Smooth muscle cell (in vitro differentiated cells): ENCODE results near the gene NCKAP5. TPM values are rescaled to one million over a fixed set of nuclear protein-coding genes. Genes with fewer than 3 reads are reported as not detected.

ENCODE experiments used
- DNase-seq: peaks from one replicate; lab custom pipeline; 2025; ENCODE audit not compliant: unreplicated experiment; lab: John Stamatoyannopoulos, UW
- H2AFZ ChIP-seq: fragments of 200-600 bp; sonication (generic); 2 replicates; pipeline ENCODE4 v1.6.0; 2016; ENCODE audit warnings: antibody characterized with exemption, low read depth, mild to moderate bottlenecking
- H3F3A ChIP-seq: fragments of 200-600 bp; sonication (generic); 2 replicates; pipeline ENCODE4 v1.6.0; 2017; ENCODE audit warnings: antibody characterized with exemption, low read depth
- H3K27ac ChIP-seq: fragments of 200-600 bp; sonication (generic); 2 replicates; pipeline ENCODE4 v1.5.1; 2016; ENCODE audit warnings: low read depth, mild to moderate bottlenecking
- H3K27me3 ChIP-seq: fragments of 200-600 bp; sonication (generic); 2 replicates; pipeline ENCODE4 v1.6.1; 2016; ENCODE audit warnings: low read depth, mild to moderate bottlenecking
- H3K36me3 ChIP-seq: fragments of 200-600 bp; sonication (generic); 2 replicates; pipeline ENCODE4 v1.5.1; 2016; ENCODE audit warnings: low read depth
- H3K4me1 ChIP-seq: fragments of 200-600 bp; sonication (generic); 2 replicates; pipeline ENCODE4 v1.5.1; 2016; ENCODE audit warnings: low read depth
- H3K4me2 ChIP-seq: fragments of 200-600 bp; sonication (generic); 2 replicates; pipeline ENCODE4 v1.6.0; 2016; ENCODE audit warnings: mild to moderate bottlenecking
- H3K4me3 ChIP-seq: fragments of 200-600 bp; sonication (generic); 2 replicates; pipeline ENCODE4 v1.5.1; 2016; ENCODE audit warnings: mild to moderate bottlenecking
- H3K79me2 ChIP-seq: fragments of 200-600 bp; sonication (generic); 2 replicates; pipeline ENCODE4 v1.6.0; 2016; ENCODE audit warnings: low read depth, mild to moderate bottlenecking
- H3K9ac ChIP-seq: fragments of 200-600 bp; sonication (generic); 2 replicates; pipeline ENCODE4 v1.6.0; 2016; ENCODE audit warnings: low read depth
- H3K9me3 ChIP-seq: fragments of 200-600 bp; sonication (generic); replicated peaks from 2 replicates; pipeline ENCODE4 v1.5.1; 2016; ENCODE audit warnings: low read depth
- H4K20me1 ChIP-seq: fragments of 200-600 bp; sonication (generic); 2 replicates; pipeline ENCODE4 v1.6.0; 2016; ENCODE audit warnings: low read depth
- CTCF ChIP-seq: fragments of 200-600 bp; sonication (generic); IDR thresholded peaks from 2 replicates; pipeline ENCODE4 v1.5.1; 2017; ENCODE audit warnings: borderline replicate concordance, mild to moderate bottlenecking, antibody characterized with exemption; ENCODE audit not compliant: insufficient read depth, poor library complexity, severe bottlenecking
- WGBS: methylation state at CpG from one replicate; pipeline ENCODE4 v1.1.7; 2016; ENCODE audit warnings: low lambda C conversion rate; 5-methylcytosine and 5-hydroxymethylcytosine counted together
- polyA plus RNA-seq: library from polyadenylated mRNA; unstranded; fragments of >200 nt; fragmentation: Nextera tagmentation; extraction: Ambion mirVana; gene quantifications from 2 replicates; pipeline ENCODE4 v1.2.1, GENCODE V29; 2016
- total RNA-seq: library from RNA; depleted of rRNA; stranded (reverse); fragments of >200 nt; gene quantifications from 2 replicates; pipeline ENCODE4 v1.2.3, GENCODE V29; 2014

Gene NCKAP5
- total and polyA plus RNA-seq, 2 experiments from 2014 or later, result 4.6 to 9.5 TPM

GRCh38 chr2:132923787-132924186 is 644.5 kb downstream of the NCKAP5 start:
- H3F3A ChIP-seq, result no peaks in the 10 kb centered on the region
- TF ChIP-seq CTCF, result no peak
- no peaks in the 10 kb centered on the region for H3K79me2 ChIP-seq
- 66% methylated on average over 3 of the region's 3 CpGs for WGBS
- H3K4me3 ChIP-seq, result no peak overlapping the region
- no peak overlapping the region for H3K9ac ChIP-seq
- no peak for DNase-seq
- H3K4me2 ChIP-seq, result no peak overlapping the region
- H3K27me3 ChIP-seq, result no peaks in the 10 kb centered on the region
- H3K9me3 ChIP-seq, result no peaks in the 10 kb centered on the region
- no peak overlapping the region for H3K27ac ChIP-seq
- no peak overlapping the region for H2AFZ ChIP-seq
- no peaks in the 10 kb centered on the region for H3K4me1 ChIP-seq
- no peaks in the 10 kb centered on the region for H3K36me3 ChIP-seq
- no peaks in the 10 kb centered on the region for H4K20me1 ChIP-seq

GRCh38 chr2:132915812-132916549 is 652.3 kb downstream of the NCKAP5 start:
- no peak overlapping the region for H3K27ac ChIP-seq
- no peaks in the 10 kb centered on the region for H3K79me2 ChIP-seq
- no peaks in the 10 kb centered on the region for H3K27me3 ChIP-seq
- 76% methylated on average over 6 of the region's 6 CpGs for WGBS
- peaks cover 9% of the 10 kb centered on the region for H3F3A ChIP-seq
- no peaks in the 10 kb centered on the region for H3K9me3 ChIP-seq
- no peak for DNase-seq
- H2AFZ ChIP-seq, result no peak overlapping the region
- H3K9ac ChIP-seq, result no peak overlapping the region
- no peak overlapping the region for H3K4me2 ChIP-seq
- TF ChIP-seq CTCF, result no peak
- no peak overlapping the region for H3K4me3 ChIP-seq
- no peaks in the 10 kb centered on the region for H3K36me3 ChIP-seq
- H4K20me1 ChIP-seq, result no peaks in the 10 kb centered on the region
- no peaks in the 10 kb centered on the region for H3K4me1 ChIP-seq

- TF ChIP-seq CTCF, result no peak
- H4K20me1 ChIP-seq, result no peaks in the 10 kb centered on the region
- H3K36me3 ChIP-seq, result no peaks in the 10 kb centered on the region
- no peak overlapping the region for H3K4me3 ChIP-seq
- WGBS, result 47% methylated on average over 8 of the region's 8 CpGs
- no peak for DNase-seq
- H3K9ac ChIP-seq, result no peak overlapping the region
- H3K4me1 ChIP-seq, result no peaks in the 10 kb centered on the region
- peak overlapping the region; percentile 23 for H3K27ac ChIP-seq
- H3K79me2 ChIP-seq, result no peaks in the 10 kb centered on the region
- peaks cover 9% of the 10 kb centered on the region for H3F3A ChIP-seq
- no peaks in the 10 kb centered on the region for H3K27me3 ChIP-seq
- H2AFZ ChIP-seq, result no peak overlapping the region
- peak overlapping the region; percentile 4 for H3K4me2 ChIP-seq
- H3K9me3 ChIP-seq, result no peaks in the 10 kb centered on the region
Measured at GRCh38 chr2:132911726-132912724, 656.2 kb downstream of the NCKAP5 start.
